Fibroblast of lung (primary cell): Measurements from ENCODE around the gene TBC1D5. TPM values are rescaled to one million over a fixed set of nuclear protein-coding genes. Genes with fewer than 3 reads are reported as not detected.

Experiments
- DNase-seq, 2 donors: peaks; one replicate each; pipeline versions ENCODE4 v3.0.0 to v3.0.0-alpha.2; 2010; ENCODE audit warnings: low read depth in 2 of 2
- H2AFZ ChIP-seq: 2 replicates; pipeline ENCODE4 v1.5.1; 2012; ENCODE audit warnings: low read length, control low read depth, inconsistent platforms
- H3K27ac ChIP-seq: 2 replicates; pipeline ENCODE4 v1.5.1; 2011; ENCODE audit warnings: low read length, control low read depth; ENCODE audit not compliant: insufficient read depth
- H3K27me3 ChIP-seq: 2 replicates; pipeline ENCODE4 v1.5.1; 2011; ENCODE audit warnings: mild to moderate bottlenecking, low read length; ENCODE audit not compliant: control insufficient read depth, insufficient read depth
- H3K36me3 ChIP-seq: 2 replicates; pipeline ENCODE4 v1.5.1; 2011; ENCODE audit warnings: low read length; ENCODE audit not compliant: control insufficient read depth, insufficient read depth
- H3K4me1 ChIP-seq: 2 replicates; pipeline ENCODE4 v1.5.1; 2011; ENCODE audit warnings: low read length; ENCODE audit not compliant: control insufficient read depth, insufficient read depth; ENCODE audit errors: extremely low read depth
- H3K4me2 ChIP-seq: 2 replicates; pipeline ENCODE4 v1.5.1; 2011; ENCODE audit warnings: low read length, control low read depth; ENCODE audit not compliant: insufficient read depth; ENCODE audit errors: extremely low read depth
- H3K4me3 ChIP-seq, 4 experiments: fragments of 200-600 bp in 1 of 4; sonication (generic) in 1 of 4; replicated peaks in 1 of 4; 2 replicates each; pipeline ENCODE4 v1.5.1; 2011 to 2016; ENCODE audit warnings: low read length in 4 of 4, low read depth in 3 of 4, mild to moderate bottlenecking in 3 of 4, control low read depth in 2 of 4, inconsistent platforms in 1 of 4, mixed read lengths in 1 of 4; ENCODE audit not compliant: insufficient read depth in 1 of 4; ENCODE audit errors: control extremely low read depth in 1 of 4
- H3K79me2 ChIP-seq: 2 replicates; pipeline ENCODE4 v1.5.1; 2012; ENCODE audit warnings: mild to moderate bottlenecking, low read length, inconsistent platforms; ENCODE audit not compliant: control insufficient read depth, insufficient read depth
- H3K9ac ChIP-seq: 2 replicates; pipeline ENCODE4 v1.5.1; 2011; ENCODE audit warnings: mild to moderate bottlenecking, low read length, control low read depth; ENCODE audit not compliant: insufficient read depth
- H3K9me3 ChIP-seq: 2 replicates; pipeline ENCODE4 v1.5.1; 2012; ENCODE audit warnings: low read depth, low read length; ENCODE audit not compliant: control insufficient read depth, insufficient read depth
- H4K20me1 ChIP-seq: 2 replicates; pipeline ENCODE4 v1.5.1; 2011; ENCODE audit warnings: low read length; ENCODE audit not compliant: control insufficient read depth, insufficient read depth; ENCODE audit errors: extremely low read depth
- EZH2 ChIP-seq: IDR thresholded peaks from 2 replicates; pipeline ENCODE4 v1.5.1; 2012; ENCODE audit warnings: low read length, control low read depth, mild to moderate bottlenecking; ENCODE audit errors: missing control alignments
- polyA plus RNA-seq, 2 donors: library from polyadenylated mRNA; depleted of rRNA in 1 of 2; stranded (reverse) in 1 of 2; unstranded in 1 of 2; fragments of >200 nt; gene quantifications; 2 replicates each; pipeline ENCODE4 v1.2.1, GENCODE V29; 2011 to 2012; ENCODE audit warnings: missing spikeins in 1 of 2
- total RNA-seq: library from RNA; depleted of rRNA; stranded (reverse); fragments of >200 nt; gene quantifications from 2 replicates; pipeline ENCODE4 v1.2.1, GENCODE V29; 2014
- TF ChIP-seq, protein P1 (sequence below), 2 donors: IDR thresholded peaks in 1 of 2; conservative IDR thresholded peaks in 1 of 2; 1 replicate in 1 of 2; 2 replicates in 1 of 2; pipeline ENCODE4 v1.5.1; 2011 to 2012; ENCODE audit warnings: low read length in 2 of 2, control low read depth in 1 of 2, inconsistent platforms in 1 of 2, low read depth in 1 of 2, mild to moderate bottlenecking in 1 of 2

TBC1D5 gene
- total and polyA plus RNA-seq, 2 donors (not counting 1 experiment from before 2014, with no cell fraction given) = 43.6 to 129 TPM

- Histone ChIP-seq H2AFZ (no peak overlapping the region), H3K27me3 (no peaks in the 10 kb centered on the region), H3K9ac (no peak overlapping the region), H3K36me3 (no peaks in the 10 kb centered on the region), H3K9me3 (no peaks in the 10 kb centered on the region), H3K27ac (no peak overlapping the region), H3K4me2 (no peak overlapping the region), H4K20me1 (no peaks in the 10 kb centered on the region), H3K4me1 (no peaks in the 10 kb centered on the region), H3K79me2 (no peaks in the 10 kb centered on the region), H3K4me3 (no peak overlapping the region)
- TF ChIP-seq, protein P1, sequence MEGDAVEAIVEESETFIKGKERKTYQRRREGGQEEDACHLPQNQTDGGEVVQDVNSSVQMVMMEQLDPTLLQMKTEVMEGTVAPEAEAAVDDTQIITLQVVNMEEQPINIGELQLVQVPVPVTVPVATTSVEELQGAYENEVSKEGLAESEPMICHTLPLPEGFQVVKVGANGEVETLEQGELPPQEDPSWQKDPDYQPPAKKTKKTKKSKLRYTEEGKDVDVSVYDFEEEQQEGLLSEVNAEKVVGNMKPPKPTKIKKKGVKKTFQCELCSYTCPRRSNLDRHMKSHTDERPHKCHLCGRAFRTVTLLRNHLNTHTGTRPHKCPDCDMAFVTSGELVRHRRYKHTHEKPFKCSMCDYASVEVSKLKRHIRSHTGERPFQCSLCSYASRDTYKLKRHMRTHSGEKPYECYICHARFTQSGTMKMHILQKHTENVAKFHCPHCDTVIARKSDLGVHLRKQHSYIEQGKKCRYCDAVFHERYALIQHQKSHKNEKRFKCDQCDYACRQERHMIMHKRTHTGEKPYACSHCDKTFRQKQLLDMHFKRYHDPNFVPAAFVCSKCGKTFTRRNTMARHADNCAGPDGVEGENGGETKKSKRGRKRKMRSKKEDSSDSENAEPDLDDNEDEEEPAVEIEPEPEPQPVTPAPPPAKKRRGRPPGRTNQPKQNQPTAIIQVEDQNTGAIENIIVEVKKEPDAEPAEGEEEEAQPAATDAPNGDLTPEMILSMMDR (conservative IDR thresholded peaks at IDR 0.05 in 1 of 2, IDR thresholded peaks at IDR 0.05 in 1 of 2; ENCODE audit: low read depth in 1 of 2, low read length in 2 of 2) = no peak
- TF ChIP-seq EZH2 = no peak
- DNase-seq = no peak
Observed at GRCh38 chr3:17772556-17772955, 30.1 kb upstream of the TBC1D5 start.

DNA sequence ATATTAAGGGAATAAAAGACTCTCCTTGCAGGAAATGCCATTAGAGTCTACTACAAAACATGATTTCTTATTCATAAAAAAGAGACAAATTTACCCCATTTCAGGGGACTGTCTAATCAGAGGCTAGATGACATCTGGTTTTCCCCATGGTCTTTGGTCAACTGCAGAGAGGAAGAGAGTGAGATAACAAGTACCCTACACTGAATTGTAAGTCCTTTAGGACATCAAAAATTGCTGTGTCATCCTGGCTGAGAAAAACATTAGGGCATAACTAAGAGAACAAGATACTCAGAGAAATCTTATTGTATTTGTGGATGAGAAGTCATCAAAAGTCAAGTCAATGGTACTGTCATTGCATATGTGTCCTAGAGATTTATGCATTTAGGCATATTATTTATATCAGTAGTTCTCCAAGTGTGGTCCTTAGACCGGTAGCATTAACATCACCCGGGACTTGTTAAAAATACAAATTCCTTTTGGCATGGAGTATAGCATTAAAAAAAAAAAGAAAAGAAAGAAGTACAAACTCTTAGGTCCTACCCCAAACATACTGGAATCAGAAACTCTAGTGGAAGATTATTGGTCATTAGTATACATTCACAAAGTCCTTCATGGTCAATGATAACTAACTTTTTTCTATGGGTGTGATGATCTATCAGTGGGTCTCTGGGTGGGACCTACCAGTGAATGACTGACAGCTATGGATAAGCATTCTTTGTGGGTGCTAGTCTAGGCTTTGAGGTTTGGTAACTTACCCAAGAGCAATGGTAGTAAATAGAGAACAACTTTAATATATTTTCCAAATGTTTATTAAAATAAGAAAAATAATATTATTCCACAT lies 29.0 kb upstream of the TBC1D5 start:
- H3K27ac ChIP-seq = no peak overlapping the region
- no peak for DNase-seq

GRCh38 chr3:17770682-17771081 lies 28.3 kb upstream of the TBC1D5 start:
- TF ChIP-seq, protein P1 (conservative IDR thresholded peaks at IDR 0.05 in 1 of 2, IDR thresholded peaks at IDR 0.05 in 1 of 2; ENCODE audit: low read depth in 1 of 2, low read length in 2 of 2) = no peak
- no peak for TF ChIP-seq EZH2
- no peak for DNase-seq
- no peak overlapping the region for H2AFZ ChIP-seq
- no peaks in the 10 kb centered on the region for H3K27me3 ChIP-seq
- no peaks in the 10 kb centered on the region for H3K79me2 ChIP-seq
- H3K9ac ChIP-seq = no peak overlapping the region
- H3K27ac ChIP-seq = no peak overlapping the region
- H3K36me3 ChIP-seq = no peaks in the 10 kb centered on the region
- H4K20me1 ChIP-seq = no peaks in the 10 kb centered on the region
- H3K4me3 ChIP-seq = no peak overlapping the region
- no peaks in the 10 kb centered on the region for H3K4me1 ChIP-seq
- H3K9me3 ChIP-seq = no peaks in the 10 kb centered on the region
- no peak overlapping the region for H3K4me2 ChIP-seq

More for the DNA sequence above, 29.0 kb upstream of the TBC1D5 start:
- TF ChIP-seq, protein P1 (conservative IDR thresholded peaks at IDR 0.05 in 1 of 2, IDR thresholded peaks at IDR 0.05 in 1 of 2; ENCODE audit: low read depth in 1 of 2, low read length in 2 of 2) = no peak
- Histone ChIP-seq H3K4me1 (no peaks in the 10 kb centered on the region), H3K36me3 (no peaks in the 10 kb centered on the region), H3K79me2 (no peaks in the 10 kb centered on the region), H4K20me1 (no peaks in the 10 kb centered on the region), H3K9ac (no peak overlapping the region), H3K4me3 (no peak overlapping the region), H3K27me3 (no peaks in the 10 kb centered on the region), H2AFZ (no peak overlapping the region), H3K4me2 (no peak overlapping the region), H3K9me3 (no peaks in the 10 kb centered on the region)
